K562 (cell line): ENCODE results near the gene ATP9A. TPM values are rescaled to one million over a fixed set of nuclear protein-coding genes. Genes with fewer than 3 reads are reported as not detected.

Experiments used
- ATAC-seq: fragments of 200-7000 bp; cut with Tn5 transposase; 3 replicates; pipeline ENCODE4 v1.9.1; 2020; ENCODE audit warnings: moderate library complexity
- BruUV-seq: library from RNA; stranded (reverse); fragments of 400-500 nt; replicated peaks from 2 replicates; lab custom pipeline; 2021; lab: Mats Ljungman, UMichigan
- CTCF ChIA-PET: fragments of 300-600 bp; formaldehyde crosslinking; extraction: SDS; loops from one replicate; lab custom pipeline; 2021; ENCODE audit warnings: low intra/inter-chr PET ratio; lab: Yijun Ruan, JAX
- POLR2A ChIA-PET: fragments of 300-600, 350-650 bp; sonication (Branson Sonifier 250); formaldehyde crosslinking; extraction: SDS; loops from one replicate; lab custom pipeline; 2021; ENCODE audit warnings: antibody characterized with exemption, inconsistent platforms; lab: Yijun Ruan, JAX
- DNase-seq, 4 experiments: peaks; one replicate each; pipeline versions ENCODE4 v3.0.0 to v3.0.0-alpha.2; 2011 to 2018; ENCODE audit warnings: low spot score in 3 of 4, mixed read lengths in 3 of 4; ENCODE audit errors: extremely low read depth in 1 of 4
- FAIRE-seq: peaks from 2 replicates; lab custom pipeline; 2011; peaks lifted over from hg19 to GRCh38; lab: Jason Lieb, UNC
- H2AFZ ChIP-seq: 2 replicates; pipeline ENCODE4 v1.6.0; 2011; ENCODE audit warnings: low read depth, low read length, control low read depth, inconsistent platforms
- H3K27ac ChIP-seq: fragments of 200-600 bp; 3 replicates; pipeline ENCODE4 v1.8.0; 2011; ENCODE audit warnings: low read depth, mild to moderate bottlenecking, control low read depth, inconsistent platforms, low read length, moderate library complexity, mixed read lengths; ENCODE audit errors: extremely low read depth
- H3K27me3 ChIP-seq, 2 experiments: fragments of 300-600 bp in 1 of 2; 2 replicates in 1 of 2; 3 replicates in 1 of 2; pipeline versions ENCODE4 v1.6.0 to v1.8.0; 2011; ENCODE audit warnings: inconsistent platforms in 2 of 2, low read length in 2 of 2, mild to moderate bottlenecking in 1 of 2, mixed read lengths in 1 of 2, moderate library complexity in 1 of 2; ENCODE audit not compliant: control insufficient read depth in 2 of 2, insufficient read depth in 2 of 2
- H3K36me3 ChIP-seq: fragments of 300-600 bp; 3 replicates; pipeline ENCODE4 v1.8.0; 2011; ENCODE audit warnings: mild to moderate bottlenecking, low read length, inconsistent platforms; ENCODE audit not compliant: control insufficient read depth, insufficient read depth
- H3K4me1 ChIP-seq, 2 experiments: fragments of 200-600 bp in 1 of 2; replicated peaks in 1 of 2; 2 replicates in 1 of 2; 3 replicates in 1 of 2; pipeline versions ENCODE4 v1.5.1 to v1.8.0; 2011; ENCODE audit warnings: inconsistent platforms in 2 of 2, low read length in 2 of 2, mild to moderate bottlenecking in 1 of 2, mixed read lengths in 1 of 2, moderate library complexity in 1 of 2; ENCODE audit not compliant: control insufficient read depth in 2 of 2, insufficient read depth in 2 of 2
- H3K4me2 ChIP-seq: 2 replicates; pipeline ENCODE4 v1.6.1; 2011; ENCODE audit warnings: low read length, control low read depth, inconsistent platforms, mixed read lengths; ENCODE audit not compliant: insufficient read depth
- H3K4me3 ChIP-seq: fragments of 200-600 bp; sonication (generic), shearing (Covaris generic); 2 replicates; pipeline ENCODE4 v1.5.1; 2016; ENCODE audit warnings: control low read depth, inconsistent platforms
- H3K79me2 ChIP-seq: fragments of 200-600 bp; 3 replicates; pipeline ENCODE4 v1.8.0; 2011; ENCODE audit warnings: low read length, inconsistent platforms; ENCODE audit not compliant: control insufficient read depth, insufficient read depth
- H3K9ac ChIP-seq, 2 experiments: 2 replicates each; pipeline versions ENCODE4 v1.6.0 to v1.6.1; 2011; ENCODE audit warnings: low read depth in 2 of 2, low read length in 2 of 2, control low read depth in 1 of 2, inconsistent platforms in 1 of 2, mild to moderate bottlenecking in 1 of 2, mixed read lengths in 1 of 2; ENCODE audit not compliant: insufficient read depth in 1 of 2
- H3K9me1 ChIP-seq: one replicate; pipeline ENCODE4 v1.6.0; 2011; ENCODE audit warnings: inconsistent platforms, mild to moderate bottlenecking, low read length, moderate library complexity; ENCODE audit not compliant: control insufficient read depth, insufficient read depth
- H3K9me3 ChIP-seq: replicated peaks from 2 replicates; pipeline ENCODE4 v1.5.1; 2011; ENCODE audit warnings: low read depth, low read length, inconsistent platforms; ENCODE audit not compliant: control insufficient read depth, insufficient read depth
- H4K20me1 ChIP-seq: replicated peaks from 2 replicates; pipeline ENCODE4 v1.6.1; 2011; ENCODE audit warnings: low read length, inconsistent platforms, mixed read lengths; ENCODE audit not compliant: control insufficient read depth, insufficient read depth
- C11orf30 ChIP-seq: fragments of 450-650 bp; IDR thresholded peaks from 2 replicates; pipeline ENCODE4 v1.6.1; 2016; ENCODE audit warnings: low read depth, mild to moderate bottlenecking
- CBFA2T3 ChIP-seq: fragments of 450-650 bp; IDR thresholded peaks from 2 replicates; pipeline ENCODE4 v1.6.1; 2017
- CEBPB ChIP-seq: fragments of 450-650 bp; IDR thresholded peaks from 2 replicates; pipeline ENCODE4 v1.6.1; 2016; ENCODE audit warnings: missing genetic modification characterization, missing compliant biosample characterization
- CREM ChIP-seq: IDR thresholded peaks from 2 replicates; pipeline ENCODE4 v1.6.1; 2014; ENCODE audit warnings: antibody characterized with exemption, low read depth
- EP300 ChIP-seq: IDR thresholded peaks from 2 replicates; pipeline ENCODE4 v1.6.1; 2012; ENCODE audit warnings: low read length, improper control_type of control experiment
- ETV5 ChIP-seq: sonication (generic); formaldehyde crosslinking; IDR thresholded peaks from 2 replicates; pipeline ENCODE4 v1.4.0; 2020; ENCODE audit warnings: low read depth, mild to moderate bottlenecking, missing genetic modification reagents
- FOSL1 ChIP-seq: fragments of 200-800 bp; sonication (Bioruptor generic); conservative IDR thresholded peaks from 2 replicates; pipeline ENCODE4 v1.6.1; 2016; ENCODE audit warnings: missing genetic modification characterization, missing compliant biosample characterization
- FOXM1 ChIP-seq, 2 experiments: fragments of 450-650 bp in 1 of 2; sonication (generic) in 1 of 2; formaldehyde crosslinking in 1 of 2; IDR thresholded peaks; 2 replicates each; pipeline versions ENCODE4 v1.6.1 to v1.9.0; 2017 to 2022; ENCODE audit warnings: low read depth in 2 of 2, mild to moderate bottlenecking in 2 of 2, missing genetic modification reagents in 1 of 2, moderate library complexity in 1 of 2
- JUND ChIP-seq, 2 experiments: IDR thresholded peaks; 2 replicates in 1 of 2; 3 replicates in 1 of 2; pipeline ENCODE4 v1.6.1; 2011; ENCODE audit warnings: borderline replicate concordance in 2 of 2, low read depth in 2 of 2, low read length in 2 of 2, improper control_type of control experiment in 1 of 2, missing biosample characterization in 1 of 2, missing genetic modification characterization in 1 of 2, missing genetic modification reagents in 1 of 2
- KDM2B ChIP-seq: fragments of 250-450 bp; sonication (Bioruptor Pico); IDR thresholded peaks from 2 replicates; pipeline ENCODE4 v1.8.0; 2021; ENCODE audit warnings: mild to moderate bottlenecking, moderate library complexity
- MAFG ChIP-seq: fragments of 450-650 bp; conservative IDR thresholded peaks from 2 replicates; pipeline ENCODE4 v1.6.1; 2016; ENCODE audit warnings: missing genetic modification characterization, missing compliant biosample characterization
- MAX ChIP-seq: sonication (generic); formaldehyde crosslinking; IDR thresholded peaks from 2 replicates; pipeline ENCODE4 v1.9.0; 2022; ENCODE audit warnings: mild to moderate bottlenecking, missing genetic modification reagents
- MEF2A ChIP-seq: IDR thresholded peaks from 2 replicates; pipeline ENCODE4 v1.6.1; 2011; ENCODE audit warnings: low read depth, mild to moderate bottlenecking, low read length, moderate library complexity; ENCODE audit not compliant: control insufficient read depth
- NFATC3 ChIP-seq: fragments of 450-650 bp; IDR thresholded peaks from 2 replicates; pipeline ENCODE4 v1.6.1; 2017; ENCODE audit warnings: mild to moderate bottlenecking
- SMAD1 ChIP-seq: fragments of 150-350 bp; IDR thresholded peaks from 2 replicates; pipeline ENCODE4 v1.6.1; 2014; ENCODE audit warnings: low read length, low read depth; ENCODE audit not compliant: partially characterized antibody
- SPI1 ChIP-seq: IDR thresholded peaks from 2 replicates; pipeline ENCODE4 v1.6.1; 2011; ENCODE audit warnings: low read depth, low read length, control low read depth, borderline replicate concordance
- WGBS: fragments of 100-300 bp; shearing (Covaris generic); methylation state at CpG from one replicate; pipeline ENCODE4 v1.1.6; 2016; ENCODE audit warnings: low coverage, mixed read lengths; ENCODE audit not compliant: insufficient coverage; ENCODE audit errors: missing lambda C conversion rate; 5-methylcytosine and 5-hydroxymethylcytosine counted together
- in situ Hi-C: fragments of 300-500 bp; cut with MboI; formaldehyde crosslinking; loops from 4 replicates; pipeline ENCODE4 v1.15.0; 2018; ENCODE audit warnings: inconsistent platforms, mixed read lengths
- intact Hi-C: fragments of 100-400 bp; cut with micrococcal nuclease; formaldehyde crosslinking; loops from 2 replicates; pipeline ENCODE4 v1.14.2; 2022
- polyA plus RNA-seq, 8 experiments: library from polyadenylated mRNA; depleted of rRNA in 4 of 8; stranded (reverse) in 5 of 8; unstranded in 3 of 8; fragments of >200 nt; fragmentation: Nextera tagmentation in 2 of 8; fragmentation: Illumina TruSeq in 1 of 8; extraction: Ambion mirVana in 2 of 8; extraction: Trizol in 1 of 8; gene quantifications; 2 replicates each; pipeline versions ENCODE4 v1.2.1 to v1.2.3, GENCODE V29; 2011 to 2014; ENCODE audit warnings: inconsistent platforms in 1 of 8, missing spikeins in 1 of 8
- total RNA-seq, 7 experiments: library from RNA; depleted of rRNA in 6 of 7; stranded (reverse); fragments of >200 nt in 6 of 7; fragmentation: Illumina TruSeq in 2 of 7; extraction: Trizol in 2 of 7; gene quantifications; 2 replicates each; pipeline versions ENCODE4 v1.2.1 to v1.2.3, GENCODE V29; 2011 to 2021; ENCODE audit warnings: low replicate concordance in 1 of 7
- TF ChIP-seq, protein P1 (sequence below): sonication (generic); formaldehyde crosslinking; IDR thresholded peaks from 2 replicates; pipeline ENCODE4 v1.8.0; 2022; ENCODE audit warnings: mild to moderate bottlenecking, missing genetic modification reagents

The ATP9A gene
- total and polyA plus RNA-seq, 9 of the 15 experiments (the other 6 are each of a cell fraction or from before 2014, with no cell fraction given) = 0.18 to 0.62 (median 0.29) TPM

- FAIRE-seq (peak; percentile 71), DNase-seq (peak in 3 of 4 experiments; percentile 30 to 53 (median 31)), ATAC-seq (no peak)
- Histone ChIP-seq H3K9me3 (no peaks in the 10 kb centered on the region), H3K27me3 (peaks cover 7 to 41% of the 10 kb centered on the region in 2 experiments), H3K4me3 (no peak overlapping the region), H3K27ac (peak overlapping the region; percentile 63; the same call in 2 of the 3 replicates), H4K20me1 (no peaks in the 10 kb centered on the region), H3K79me2 (no peaks in the 10 kb centered on the region), H3K36me3 (no peaks in the 10 kb centered on the region), H3K4me1 (peaks cover 0 to 21% of the 10 kb centered on the region in 2 experiments; a peak in 4 of 5 replicates), H3K9ac (peak overlapping the region in 1 of 2 experiments; percentile 16; a peak in 1 of 4 replicates), H2AFZ (peak overlapping the region; percentile 67; the same call in 1 of the 2 replicates), H3K9me1 (no peaks in the 10 kb centered on the region), H3K4me2 (peak overlapping the region; percentile 52; the same call in 1 of the 2 replicates)
- in situ Hi-C loops (no loop called here), intact Hi-C loops (no loop called here)
- WGBS = 4% methylated on average over 21 of the region's 21 CpGs
- ChIA-PET POLR2A (no interaction called here), CTCF (interaction anchor here (0.6 kb wide), 1 partner anchor 303 kb away, joined by 3 read pairs; no protein-coding TSS in a partner anchor)
- no TSS peak for BruUV-seq
- TF ChIP-seq CREM (peak; percentile 34), NFATC3 (no peak), SMAD1 (no peak), JUND (IDR thresholded peaks at IDR 0.05; ENCODE audit: borderline replicate concordance, low read depth, low read length) (0 out of 2 replicates have a peak, but pooled peaks have one; percentile 29), JUND (tag; IDR thresholded peaks at IDR 0.05; ENCODE audit: borderline replicate concordance, low read depth, low read length) (0 out of 3 replicates have a peak, but pooled peaks have one; percentile 21), SPI1 (peak; percentile 80), FOXM1 (IDR thresholded peaks at IDR 0.05; ENCODE audit: low read depth) (no peak), FOXM1 (CRISPR knock-in tag; IDR thresholded peaks at IDR 0.05; ENCODE audit: low read depth) (no peak), C11orf30 (peak; percentile 50; the same call in 1 of the 2 replicates), CBFA2T3 (no peak), KDM2B (CRISPR knock-in tag) (no peak), MAFG (tag) (peak; percentile 67), CEBPB (tag) (0 out of 2 replicates have a peak, but pooled peaks have one; percentile 23), FOSL1 (tag) (peak; percentile 94), ETV5 (CRISPR knock-in tag) (peak; percentile 67; the same call in 1 of the 2 replicates), MAX (CRISPR knock-in tag) (peak; percentile 70), EP300 (0 out of 2 replicates have a peak, but pooled peaks have one; percentile 37), MEF2A (peak; percentile 8; the same call in 1 of the 2 replicates)
- TF ChIP-seq, protein P1, sequence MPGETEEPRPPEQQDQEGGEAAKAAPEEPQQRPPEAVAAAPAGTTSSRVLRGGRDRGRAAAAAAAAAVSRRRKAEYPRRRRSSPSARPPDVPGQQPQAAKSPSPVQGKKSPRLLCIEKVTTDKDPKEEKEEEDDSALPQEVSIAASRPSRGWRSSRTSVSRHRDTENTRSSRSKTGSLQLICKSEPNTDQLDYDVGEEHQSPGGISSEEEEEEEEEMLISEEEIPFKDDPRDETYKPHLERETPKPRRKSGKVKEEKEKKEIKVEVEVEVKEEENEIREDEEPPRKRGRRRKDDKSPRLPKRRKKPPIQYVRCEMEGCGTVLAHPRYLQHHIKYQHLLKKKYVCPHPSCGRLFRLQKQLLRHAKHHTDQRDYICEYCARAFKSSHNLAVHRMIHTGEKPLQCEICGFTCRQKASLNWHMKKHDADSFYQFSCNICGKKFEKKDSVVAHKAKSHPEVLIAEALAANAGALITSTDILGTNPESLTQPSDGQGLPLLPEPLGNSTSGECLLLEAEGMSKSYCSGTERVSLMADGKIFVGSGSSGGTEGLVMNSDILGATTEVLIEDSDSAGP (CRISPR knock-in tag) = no peak
Observed at GRCh38 chr20:51631011-51631950, 136.9 kb downstream of the ATP9A start.
